KG1 (cell line): Measurements from ENCODE around the gene TEKT4.
"Not testable (repeated sequence)": the region's sequence is repeated elsewhere in the genome, so short reads cannot be mapped to it uniquely, and the experiment has no call there.

Experiments
- DNase-seq: peaks from one replicate; lab custom pipeline; 2025; lab: John Stamatoyannopoulos, UW

The TEKT4 gene

GRCh38 chr2:94871226-94872087, at the start of gene TEKT4:
Gene TEKT4, plus strand, starts transcription at chr2:94871430. Its CDS starts 150 bp downstream, at chr2:94871580.
- DNase-seq = no peak

- DNase-seq = not testable (repeated sequence)
These were observed 32.0 kb upstream of the TEKT4 start for GRCh38 chr2:94839224-94839623.

GRCh38 chr2:94856856-94857255, 14.4 kb upstream of the TEKT4 start:
- not testable (repeated sequence) for DNase-seq

GRCh38 chr2:94857367-94858162, 13.7 kb upstream of the TEKT4 start:
- DNase-seq = not testable (repeated sequence)

GRCh38 chr2:94858163-94858888, 12.9 kb upstream of the TEKT4 start:
- not testable (repeated sequence) for DNase-seq

GRCh38 chr2:94861308-94862152, 9.7 kb upstream of the TEKT4 start:
- DNase-seq = no peak

- not testable (repeated sequence) for DNase-seq
These were observed 8.3 kb upstream of the TEKT4 start for GRCh38 chr2:94862903-94863302.

GRCh38 chr2:94869131-94869530, 2.1 kb upstream of the TEKT4 start:
- no peak for DNase-seq

- no peak for DNase-seq
These were observed 1.4 kb upstream of the TEKT4 start for GRCh38 chr2:94869552-94870439.

GRCh38 chr2:94870440-94871225, 597 bp upstream of the TEKT4 start:
- DNase-seq = no peak

GRCh38 chr2:94872088-94872618, 923 bp downstream of the TEKT4 start:
- no peak for DNase-seq

- no peak for DNase-seq
These were observed 1.6 kb downstream of the TEKT4 start for GRCh38 chr2:94872676-94873361.

GRCh38 chr2:94873362-94874276, 2.4 kb downstream of the TEKT4 start:
- no peak for DNase-seq

GRCh38 chr2:94874277-94874997, 3.2 kb downstream of the TEKT4 start:
- DNase-seq = peak; percentile 28

GRCh38 chr2:94875064-94875819, 4.0 kb downstream of the TEKT4 start:
- no peak for DNase-seq
